ENCODE measurements around the gene SOD1.

DNA sequence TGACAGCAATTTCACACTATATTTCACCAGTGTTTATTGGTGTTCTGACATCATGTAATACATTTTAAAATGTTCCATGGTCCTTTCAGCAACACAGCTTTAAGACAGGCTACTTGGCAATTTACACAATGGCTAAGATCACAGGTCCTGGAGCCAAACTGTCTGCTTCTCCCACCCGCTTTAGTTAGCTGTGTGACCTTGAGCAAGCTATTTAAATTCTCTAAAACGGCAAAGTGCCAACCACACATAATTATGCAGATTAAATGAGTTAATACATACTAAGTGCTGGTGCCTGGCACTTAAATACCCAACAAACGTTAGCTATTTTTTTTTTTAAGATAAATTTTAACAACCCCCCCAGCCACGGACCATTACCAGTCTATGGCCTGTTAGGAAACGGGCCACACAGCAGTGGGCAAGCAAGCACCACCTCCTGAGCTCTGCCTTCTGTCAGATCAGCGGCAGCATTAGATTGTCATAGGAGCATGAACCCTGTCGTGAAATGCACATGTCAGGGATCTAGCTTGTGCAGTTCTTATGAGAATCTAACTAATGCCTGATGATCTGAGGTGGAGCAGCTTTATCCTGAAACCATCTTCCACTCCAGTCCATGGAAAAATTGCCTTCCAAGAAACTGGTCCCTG lies 26.9 kb downstream of the SOD1 start:
- TF ChIP-seq, protein P1, sequence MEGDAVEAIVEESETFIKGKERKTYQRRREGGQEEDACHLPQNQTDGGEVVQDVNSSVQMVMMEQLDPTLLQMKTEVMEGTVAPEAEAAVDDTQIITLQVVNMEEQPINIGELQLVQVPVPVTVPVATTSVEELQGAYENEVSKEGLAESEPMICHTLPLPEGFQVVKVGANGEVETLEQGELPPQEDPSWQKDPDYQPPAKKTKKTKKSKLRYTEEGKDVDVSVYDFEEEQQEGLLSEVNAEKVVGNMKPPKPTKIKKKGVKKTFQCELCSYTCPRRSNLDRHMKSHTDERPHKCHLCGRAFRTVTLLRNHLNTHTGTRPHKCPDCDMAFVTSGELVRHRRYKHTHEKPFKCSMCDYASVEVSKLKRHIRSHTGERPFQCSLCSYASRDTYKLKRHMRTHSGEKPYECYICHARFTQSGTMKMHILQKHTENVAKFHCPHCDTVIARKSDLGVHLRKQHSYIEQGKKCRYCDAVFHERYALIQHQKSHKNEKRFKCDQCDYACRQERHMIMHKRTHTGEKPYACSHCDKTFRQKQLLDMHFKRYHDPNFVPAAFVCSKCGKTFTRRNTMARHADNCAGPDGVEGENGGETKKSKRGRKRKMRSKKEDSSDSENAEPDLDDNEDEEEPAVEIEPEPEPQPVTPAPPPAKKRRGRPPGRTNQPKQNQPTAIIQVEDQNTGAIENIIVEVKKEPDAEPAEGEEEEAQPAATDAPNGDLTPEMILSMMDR (IDR thresholded peaks at IDR 0.05) = no peak
- no peak for TF ChIP-seq POLR2A (IDR thresholded peaks at IDR 0.05)

Measured in testis (tissue), 2 donors.